MCF 10A (cell line): ENCODE measurements around the gene CRELD2. TPM values are rescaled to one million over a fixed set of nuclear protein-coding genes. Genes with fewer than 3 reads are reported as not detected.

Experiments
- BruUV-seq: library from RNA; stranded (reverse); fragments of 400-500 nt; replicated peaks from 2 replicates; lab custom pipeline; 2021; lab: Mats Ljungman, UMichigan
- CTCF ChIA-PET: fragments of 300-600 bp; sonication (Branson Sonifier 250); formaldehyde crosslinking; extraction: SDS; loops from one replicate; lab custom pipeline; 2021; ENCODE audit warnings: antibody characterized with exemption, inconsistent platforms; lab: Yijun Ruan, JAX
- POLR2A ChIA-PET: fragments of 300-600, 350-650 bp; sonication (Branson Sonifier 250); formaldehyde crosslinking; extraction: SDS; loops from one replicate; lab custom pipeline; 2020; ENCODE audit warnings: antibody characterized with exemption, inconsistent platforms; lab: Yijun Ruan, JAX
- DNase-seq: peaks from one replicate; pipeline ENCODE4 v3.0.0-alpha.2; 2018; ENCODE audit not compliant: unreplicated experiment
- H3K27ac Mint-ChIP-seq: one replicate; pipeline ENCODE4 v1.8.0; 2022; ENCODE audit warnings: mild to moderate bottlenecking, low read depth, mixed read lengths; ENCODE audit not compliant: unreplicated experiment
- H3K27me3 Mint-ChIP-seq: one replicate; pipeline ENCODE4 v1.8.0; 2022; ENCODE audit warnings: mixed read lengths; ENCODE audit not compliant: insufficient read depth, unreplicated experiment
- H3K36me3 Mint-ChIP-seq: one replicate; pipeline ENCODE4 v1.8.0; 2022; ENCODE audit warnings: mild to moderate bottlenecking, moderate library complexity, mixed read lengths; ENCODE audit not compliant: insufficient read depth, unreplicated experiment
- H3K4me1 Mint-ChIP-seq: one replicate; pipeline ENCODE4 v1.8.0; 2022; ENCODE audit warnings: mixed read lengths; ENCODE audit not compliant: insufficient read depth, unreplicated experiment
- H3K4me3 Mint-ChIP-seq: one replicate; pipeline ENCODE4 v1.8.0; 2022; ENCODE audit warnings: mild to moderate bottlenecking, moderate library complexity, mixed read lengths; ENCODE audit not compliant: unreplicated experiment
- H3K9me3 Mint-ChIP-seq: one replicate; pipeline ENCODE4 v1.8.0; 2022; ENCODE audit warnings: mixed read lengths; ENCODE audit not compliant: unreplicated experiment
- intact Hi-C: fragments of 100-400 bp; cut with micrococcal nuclease; formaldehyde crosslinking; loops from 2 replicates; pipeline ENCODE4 v1.14.1; 2022
- total RNA-seq: library from RNA; stranded (reverse); gene quantifications from 2 replicates; pipeline ENCODE4 v1.2.3, GENCODE V29; 2022
- TF ChIP-seq, protein P1 (sequence below): fragments of 200-600 bp; IDR thresholded peaks from one replicate; pipeline ENCODE4 v1.8.0; 2022; ENCODE audit warnings: antibody characterized with exemption, mild to moderate bottlenecking; ENCODE audit not compliant: unreplicated experiment

CRELD2 gene
- total RNA-seq, 1 experiment from 2014 or later, result 70.7 TPM

DNA sequence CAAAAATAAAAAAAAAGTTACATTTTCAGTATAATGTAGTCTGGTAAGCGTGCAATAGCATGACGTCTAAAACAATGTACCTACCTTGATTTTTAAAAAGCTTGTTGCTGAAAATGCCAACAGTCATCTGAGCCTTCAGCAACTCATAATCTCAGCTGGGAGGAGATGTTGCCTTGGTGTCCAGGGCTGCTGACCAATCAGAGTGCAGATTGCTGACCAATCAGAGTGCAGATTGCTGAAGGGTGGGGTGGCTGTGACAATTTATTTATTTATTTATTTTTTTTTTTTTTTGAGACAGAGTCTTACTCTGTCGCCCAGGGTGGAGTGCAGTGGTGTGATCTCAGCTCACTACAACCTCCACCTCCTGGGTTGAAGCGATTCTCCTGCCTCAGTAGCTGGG is 47.0 kb upstream of the CRELD2 start:
- Mint-ChIP-seq H3K27me3 (no peaks in the 10 kb centered on the region), H3K4me1 (no peaks in the 10 kb centered on the region), H3K4me3 (no peak overlapping the region), H3K9me3 (peaks cover 10% of the 10 kb centered on the region), H3K27ac (no peak overlapping the region), H3K36me3 (peaks cover 43% of the 10 kb centered on the region)
- BruUV-seq, result no TSS peak
- POLR2A ChIA-PET, result interaction anchor here (1.6 kb wide), 1 partner anchor 16 kb away, joined by 4 read pairs; no protein-coding TSS in a partner anchor
- TF ChIP-seq, protein P1, sequence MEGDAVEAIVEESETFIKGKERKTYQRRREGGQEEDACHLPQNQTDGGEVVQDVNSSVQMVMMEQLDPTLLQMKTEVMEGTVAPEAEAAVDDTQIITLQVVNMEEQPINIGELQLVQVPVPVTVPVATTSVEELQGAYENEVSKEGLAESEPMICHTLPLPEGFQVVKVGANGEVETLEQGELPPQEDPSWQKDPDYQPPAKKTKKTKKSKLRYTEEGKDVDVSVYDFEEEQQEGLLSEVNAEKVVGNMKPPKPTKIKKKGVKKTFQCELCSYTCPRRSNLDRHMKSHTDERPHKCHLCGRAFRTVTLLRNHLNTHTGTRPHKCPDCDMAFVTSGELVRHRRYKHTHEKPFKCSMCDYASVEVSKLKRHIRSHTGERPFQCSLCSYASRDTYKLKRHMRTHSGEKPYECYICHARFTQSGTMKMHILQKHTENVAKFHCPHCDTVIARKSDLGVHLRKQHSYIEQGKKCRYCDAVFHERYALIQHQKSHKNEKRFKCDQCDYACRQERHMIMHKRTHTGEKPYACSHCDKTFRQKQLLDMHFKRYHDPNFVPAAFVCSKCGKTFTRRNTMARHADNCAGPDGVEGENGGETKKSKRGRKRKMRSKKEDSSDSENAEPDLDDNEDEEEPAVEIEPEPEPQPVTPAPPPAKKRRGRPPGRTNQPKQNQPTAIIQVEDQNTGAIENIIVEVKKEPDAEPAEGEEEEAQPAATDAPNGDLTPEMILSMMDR, result no peak
- CTCF ChIA-PET, result interaction anchor here (1.9 kb wide), 1 partner anchor 104 kb away, joined by 6 read pairs; no protein-coding TSS in a partner anchor
- no peak for DNase-seq
- intact Hi-C loops, result no loop called here

DNA sequence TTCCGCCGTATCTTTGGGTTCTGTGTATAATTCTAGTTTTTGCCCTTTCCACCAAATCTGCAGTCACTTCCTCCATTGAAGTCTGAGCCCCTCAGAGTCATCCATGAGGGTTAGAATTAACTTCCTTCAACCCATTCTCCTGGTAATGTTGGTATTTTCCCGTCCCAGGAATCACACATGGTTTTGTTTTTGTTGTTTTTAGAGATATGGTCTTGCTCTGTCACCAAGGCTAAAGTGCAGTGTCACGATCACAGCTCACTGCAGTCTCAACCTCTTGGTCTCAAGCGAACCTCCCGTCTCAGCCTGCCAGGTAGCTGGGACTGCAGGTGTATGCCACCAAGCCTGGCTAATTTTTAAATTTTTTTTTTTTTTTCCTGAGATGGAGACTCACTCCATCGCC is 46.1 kb upstream of the CRELD2 start:
- TF ChIP-seq, protein P1, result no peak
- H3K4me3 Mint-ChIP-seq, result no peak overlapping the region
- H3K27ac Mint-ChIP-seq, result no peak overlapping the region
- H3K4me1 Mint-ChIP-seq, result no peaks in the 10 kb centered on the region
- no TSS peak for BruUV-seq
- DNase-seq, result no peak
- H3K27me3 Mint-ChIP-seq, result no peaks in the 10 kb centered on the region
- H3K36me3 Mint-ChIP-seq, result peaks cover 44% of the 10 kb centered on the region
- ChIA-PET CTCF (interaction anchor here (1.9 kb wide), 1 partner anchor 105 kb away, joined by 6 read pairs; no protein-coding TSS in a partner anchor), POLR2A (no interaction called here)
- peaks cover under 1% of the 10 kb centered on the region for H3K9me3 Mint-ChIP-seq
- intact Hi-C loops, result no loop called here

DNA sequence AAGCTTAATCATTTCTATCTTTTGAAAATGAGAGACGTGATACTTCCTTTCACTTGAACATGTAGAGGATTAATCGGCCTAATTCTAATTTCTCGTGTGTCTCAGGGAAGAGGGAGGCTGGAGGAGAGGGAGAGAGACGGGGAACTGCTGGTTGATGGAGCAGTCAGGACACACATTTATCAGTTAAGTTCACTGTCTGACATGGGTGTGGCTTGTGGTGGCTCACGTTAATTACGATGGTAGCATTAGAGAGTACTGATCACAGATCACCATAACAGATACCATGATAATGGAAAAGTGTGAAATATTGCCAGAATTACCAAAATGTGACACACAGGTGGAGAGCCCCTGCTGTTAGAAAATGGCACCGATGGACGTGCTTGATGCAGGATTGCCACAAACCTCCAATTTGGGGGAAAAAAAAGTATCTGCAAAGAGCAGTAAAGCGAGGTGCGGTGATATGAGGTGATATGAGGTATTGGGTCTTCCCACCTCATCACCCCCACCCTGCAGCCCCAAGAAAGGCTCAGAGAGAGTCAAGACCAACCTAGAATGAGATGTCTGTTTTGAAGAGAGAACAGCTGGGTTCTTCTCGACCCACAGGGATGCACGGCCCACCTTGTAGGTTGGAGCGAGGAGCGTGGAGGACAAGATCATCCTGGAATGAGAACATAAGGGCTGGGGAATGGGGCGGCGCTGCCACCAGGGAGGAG is 45.0 kb upstream of the CRELD2 start:
- TF ChIP-seq, protein P1, result no peak
- intact Hi-C loops, result no loop called here
- Mint-ChIP-seq H3K9me3 (no peaks in the 10 kb centered on the region), H3K27ac (no peak overlapping the region), H3K4me1 (no peaks in the 10 kb centered on the region), H3K27me3 (no peaks in the 10 kb centered on the region), H3K36me3 (peaks cover 42% of the 10 kb centered on the region), H3K4me3 (no peak overlapping the region)
- DNase-seq, result no peak
- CTCF ChIA-PET, result interaction anchor here (0.6 kb wide), 1 partner anchor 858 kb away, joined by 3 read pairs; no protein-coding TSS in a partner anchor
- POLR2A ChIA-PET, result interaction anchor here (0.5 to 0.8 kb wide), 2 partner anchors 12 to 772 kb away, joined by 4 read pairs; no protein-coding TSS in a partner anchor
- no TSS peak for BruUV-seq

DNA sequence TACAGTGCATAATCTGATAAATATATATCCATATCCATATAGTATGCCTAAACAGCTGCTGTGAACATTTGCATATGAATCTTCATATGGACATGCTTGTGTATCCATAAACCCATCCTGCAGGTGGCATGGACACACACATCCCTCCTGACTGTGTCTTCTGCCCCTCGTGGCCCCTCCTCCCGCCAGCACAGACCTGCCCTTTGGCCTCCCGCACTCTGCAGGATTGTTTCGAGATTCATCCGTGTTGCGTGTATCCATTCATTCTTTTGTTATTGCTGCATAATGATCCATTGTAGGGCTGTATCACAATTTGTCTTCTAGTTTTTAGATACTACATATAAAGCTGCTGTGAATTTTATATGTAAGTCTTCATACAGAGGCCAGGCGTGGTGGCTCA is 40.8 kb upstream of the CRELD2 start:
- TF ChIP-seq, protein P1, result no peak
- ChIA-PET CTCF (no interaction called here), POLR2A (interaction anchor here (0.7 to 1.0 kb wide), 2 partner anchors 22 to 53 kb away, joined by 3 to 4 read pairs; no protein-coding TSS in a partner anchor)
- Mint-ChIP-seq H3K27ac (no peak overlapping the region), H3K4me3 (no peak overlapping the region), H3K36me3 (peaks cover 42% of the 10 kb centered on the region), H3K9me3 (no peaks in the 10 kb centered on the region), H3K4me1 (no peaks in the 10 kb centered on the region), H3K27me3 (no peaks in the 10 kb centered on the region)
- no TSS peak for BruUV-seq
- no peak for DNase-seq
- intact Hi-C loops, result no loop called here
